ENCODE results near the gene RASAL2.
"Not testable (repeated sequence)": the region's sequence is repeated elsewhere in the genome, so short reads cannot be mapped to it uniquely, and the experiment has no call there.

The RASAL2 gene

DNA sequence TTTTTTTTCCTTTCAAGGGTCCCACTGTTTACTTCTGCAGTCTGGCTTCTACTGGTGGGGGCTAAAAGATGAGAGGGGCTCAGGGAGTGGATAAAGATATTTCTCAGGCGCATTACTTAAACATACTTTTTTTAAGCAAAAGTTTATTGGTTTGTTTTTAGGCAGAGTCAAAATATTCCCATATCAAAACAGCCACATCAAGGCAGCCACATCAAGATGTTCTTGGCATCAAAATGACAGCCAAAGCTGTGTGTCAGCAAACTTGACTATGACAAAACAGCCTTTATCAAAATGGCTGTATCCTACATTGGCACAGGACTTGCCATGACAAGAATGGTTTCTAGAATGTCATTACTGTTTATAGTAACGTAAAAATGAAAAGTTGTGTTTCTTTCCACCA lies 22.1 kb upstream of the RASAL2 start:
- DNase-seq (no peak), ATAC-seq (no peak)

DNA sequence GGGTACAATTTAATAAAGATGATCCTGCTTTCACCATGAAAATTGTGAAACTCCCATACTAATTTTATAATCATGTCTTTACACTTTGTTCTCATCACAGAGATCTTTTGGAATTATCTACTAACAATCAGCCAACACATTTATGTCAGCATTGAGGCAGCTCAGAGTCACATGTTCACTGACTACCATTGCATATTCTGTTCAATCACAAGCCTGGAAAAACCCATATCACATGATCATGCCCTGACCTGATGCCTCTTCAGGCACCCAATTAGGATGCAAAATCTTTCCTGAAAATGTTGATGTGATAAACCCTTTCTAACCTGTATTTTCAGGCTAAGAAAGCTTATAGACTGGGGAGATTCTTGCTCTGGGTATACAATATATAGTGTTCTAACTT lies 21.6 kb upstream of the RASAL2 start:
- DNase-seq (no peak), ATAC-seq (no peak)

DNA sequence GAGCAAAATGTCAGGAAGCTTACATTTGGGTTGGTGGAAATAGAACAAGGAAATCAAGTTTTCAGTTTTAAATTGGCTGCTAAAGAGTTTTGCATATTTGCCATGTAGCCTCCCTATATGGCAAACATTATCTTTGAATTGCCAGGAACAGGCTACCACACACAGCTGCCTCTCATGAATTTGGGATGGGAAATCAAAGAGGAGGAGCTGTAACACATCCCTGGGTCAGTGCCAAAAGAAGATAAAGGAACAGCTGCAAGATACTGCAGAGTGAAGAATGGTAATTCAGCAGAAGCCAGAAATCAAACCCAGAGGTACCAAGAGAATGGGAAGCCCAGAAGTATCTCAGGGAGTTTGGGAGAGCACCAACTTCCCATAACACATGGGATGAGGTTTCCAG lies 18.6 kb upstream of the RASAL2 start:
- ATAC-seq, result no peak
- no peak for DNase-seq

DNA sequence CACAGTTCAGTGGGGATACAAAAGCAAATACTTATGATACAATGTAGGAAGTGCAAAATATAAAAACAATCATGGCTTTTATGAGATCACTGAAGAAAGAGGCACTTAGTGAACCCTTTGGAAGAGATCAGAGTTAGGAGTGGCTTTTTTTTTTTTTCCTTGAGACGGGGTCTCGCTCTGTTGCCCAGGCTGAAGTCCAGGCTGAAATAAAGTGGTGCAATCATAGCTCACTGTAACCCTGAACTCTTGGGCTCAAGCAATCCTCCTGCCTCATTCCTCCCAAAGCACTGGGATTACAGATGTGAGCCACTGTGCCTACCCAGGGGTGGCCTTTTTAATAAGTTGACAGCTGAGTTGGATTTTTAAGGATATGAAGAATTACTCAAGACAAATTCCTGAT lies 17.3 kb upstream of the RASAL2 start:
- DNase-seq, result no peak
- ATAC-seq, result no peak

DNA sequence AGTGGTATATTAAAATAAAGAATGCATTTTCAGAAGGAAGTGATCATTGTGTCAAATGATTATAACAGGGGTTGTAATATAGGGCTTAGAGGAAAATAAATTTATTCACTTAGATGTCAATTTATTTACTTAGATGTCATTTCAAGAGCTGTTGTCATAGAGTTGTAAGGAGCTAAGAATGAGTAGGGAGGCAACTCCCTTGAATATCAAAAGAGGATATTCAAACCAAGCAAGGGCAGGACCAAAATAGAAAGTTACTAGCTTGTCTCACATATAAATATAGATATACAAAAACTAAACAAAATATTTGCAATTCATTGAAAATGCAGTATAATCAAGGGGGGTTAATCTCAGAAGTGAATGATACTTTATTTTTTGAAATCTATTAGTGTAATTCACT lies 16.0 kb upstream of the RASAL2 start:
- no peak for ATAC-seq
- no peak for DNase-seq

DNA sequence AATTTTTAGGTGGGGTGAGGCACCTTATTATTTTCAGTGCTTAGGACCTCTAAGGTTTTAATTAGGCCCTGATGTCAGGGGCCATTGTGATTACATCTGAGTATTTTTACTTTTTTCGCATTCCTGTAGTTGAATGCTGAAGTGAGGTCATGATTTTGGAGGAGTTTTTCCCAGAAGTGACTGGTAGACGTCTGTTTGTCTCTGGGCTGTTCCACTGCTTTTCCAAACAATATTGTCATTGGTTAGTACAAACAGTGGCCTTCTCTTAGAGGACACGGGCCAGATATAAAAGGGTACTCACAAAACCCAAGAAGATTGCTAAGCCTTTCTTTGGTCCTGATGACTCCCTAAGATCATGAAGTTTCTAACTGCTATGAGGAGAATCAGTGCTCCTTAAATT lies 7.6 kb upstream of the RASAL2 start:
- no peak for DNase-seq
- no peak for ATAC-seq

DNA sequence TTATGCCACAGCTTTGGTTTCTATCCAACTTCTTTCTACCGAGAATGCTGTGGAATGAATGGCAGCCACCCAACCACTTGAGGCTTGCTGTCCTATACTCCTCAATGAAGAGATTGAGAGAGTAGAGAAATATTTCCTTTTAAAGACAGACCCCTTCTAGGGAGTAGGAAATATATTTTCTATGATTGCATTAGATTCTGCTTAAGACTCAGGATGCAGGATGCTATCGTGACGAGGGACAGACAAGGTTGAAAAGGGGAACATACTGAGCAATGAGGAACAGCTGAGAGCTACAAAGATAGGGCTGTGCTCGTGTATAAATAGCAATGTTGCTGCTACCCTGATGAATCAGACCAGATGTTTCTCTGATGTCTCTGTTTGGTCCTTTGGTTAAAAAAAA lies 7.1 kb upstream of the RASAL2 start:
- ATAC-seq (no peak), DNase-seq (no peak)

DNA sequence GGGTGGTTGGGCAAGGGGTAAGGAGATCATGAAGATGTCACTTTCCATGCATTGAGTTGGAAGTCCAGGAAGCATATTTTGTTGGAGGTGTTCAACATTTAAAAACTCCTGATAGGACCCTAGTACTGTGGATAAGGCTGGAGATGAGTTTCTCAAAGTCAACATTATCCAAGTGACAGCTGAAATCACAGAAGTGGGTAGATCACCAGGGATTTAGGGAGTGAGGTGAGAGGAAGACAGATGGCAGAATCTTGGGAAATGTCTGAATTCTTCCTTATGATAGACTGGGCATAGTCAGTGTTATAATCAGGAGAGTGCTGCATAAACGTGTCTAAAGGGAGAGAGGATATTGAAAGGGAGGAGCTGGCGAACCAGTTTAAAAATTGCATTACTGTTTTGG lies 5.3 kb upstream of the RASAL2 start:
- ATAC-seq, result no peak
- no peak for DNase-seq

DNA sequence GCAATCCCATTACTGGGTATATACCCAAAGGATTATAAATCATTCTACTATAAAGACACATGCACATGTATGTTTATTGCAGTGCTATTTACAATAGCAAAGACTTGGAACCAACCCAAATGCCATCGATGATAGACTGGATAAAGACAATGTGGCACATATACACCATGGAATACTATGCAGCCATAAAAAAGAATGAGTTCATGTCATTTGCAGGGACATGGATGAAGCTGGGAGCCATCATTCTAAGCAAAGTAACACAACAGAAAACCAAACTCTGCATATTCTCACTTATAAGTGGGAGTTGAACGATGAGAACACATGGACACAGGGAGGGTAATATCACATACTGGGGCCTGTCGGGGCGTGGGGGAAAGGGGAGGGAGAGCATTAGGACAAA lies 2.5 kb upstream of the RASAL2 start:
- not testable (repeated sequence) for ATAC-seq, DNase-seq

DNA sequence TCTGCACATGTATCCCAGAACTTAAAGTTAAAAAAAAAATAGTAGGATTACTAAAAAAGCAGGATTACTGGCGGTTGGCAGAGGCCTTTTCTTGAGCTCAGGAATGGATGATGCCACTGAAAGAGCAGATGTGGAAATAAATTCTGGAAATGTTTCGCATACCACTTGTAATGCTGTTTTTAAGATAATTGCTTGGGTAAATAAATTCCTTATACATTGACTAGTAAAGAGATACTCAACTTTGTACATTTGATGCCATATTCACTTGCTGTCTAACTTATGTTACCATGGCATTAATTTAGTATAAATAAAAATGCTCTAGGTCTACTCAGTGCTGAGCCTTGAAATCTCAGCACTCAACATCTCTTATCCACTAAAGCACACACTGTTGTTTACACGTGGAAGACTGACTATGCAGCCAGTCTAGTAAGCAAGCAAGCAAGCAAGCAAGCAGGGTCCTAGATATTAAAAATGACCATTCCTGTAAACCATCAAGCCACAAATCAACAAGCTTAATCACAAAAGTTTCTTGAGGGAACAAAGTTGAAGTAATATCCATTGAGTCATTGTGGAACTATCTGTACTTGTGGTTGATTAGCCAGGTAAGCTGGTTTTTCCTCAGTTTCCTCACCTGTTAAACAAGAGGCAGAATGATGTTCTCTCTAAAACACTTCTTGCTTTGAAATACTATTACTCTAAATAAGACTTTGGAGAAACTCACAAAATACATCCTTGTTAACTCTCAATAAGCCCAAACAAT lies 1.7 kb upstream of the RASAL2 start:
- DNase-seq (no peak), ATAC-seq (no peak)

DNA sequence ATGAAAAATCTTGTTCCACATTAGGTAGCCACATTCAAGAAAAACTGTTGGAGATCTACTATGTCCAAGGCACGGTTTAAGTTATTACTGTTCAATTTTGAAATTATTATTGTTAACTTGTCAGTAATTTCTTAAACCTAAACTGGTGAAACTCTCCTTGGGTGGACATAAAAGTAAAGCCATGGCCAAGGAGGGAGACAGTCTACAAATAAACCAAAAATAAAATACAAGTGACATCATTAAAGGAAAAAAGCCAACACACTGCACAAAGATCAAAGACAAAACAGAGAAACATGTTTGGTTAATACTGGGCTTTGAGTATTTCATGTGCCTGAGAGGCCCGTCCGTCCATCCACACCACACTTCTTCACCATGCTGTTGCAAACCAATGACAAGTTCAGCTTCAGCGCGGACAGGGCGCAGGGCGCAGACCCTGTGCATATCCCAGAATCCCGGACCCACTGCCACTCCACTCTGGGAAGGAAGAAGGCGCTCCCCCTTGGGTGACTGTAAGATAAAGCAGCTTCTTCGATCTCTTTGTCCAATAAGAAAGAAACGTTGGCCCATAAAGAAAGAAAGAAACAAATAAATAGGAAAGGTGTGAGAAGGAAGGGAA lies 918 bp upstream of the RASAL2 start:
- DNase-seq (no peak), ATAC-seq (no peak)

DNA sequence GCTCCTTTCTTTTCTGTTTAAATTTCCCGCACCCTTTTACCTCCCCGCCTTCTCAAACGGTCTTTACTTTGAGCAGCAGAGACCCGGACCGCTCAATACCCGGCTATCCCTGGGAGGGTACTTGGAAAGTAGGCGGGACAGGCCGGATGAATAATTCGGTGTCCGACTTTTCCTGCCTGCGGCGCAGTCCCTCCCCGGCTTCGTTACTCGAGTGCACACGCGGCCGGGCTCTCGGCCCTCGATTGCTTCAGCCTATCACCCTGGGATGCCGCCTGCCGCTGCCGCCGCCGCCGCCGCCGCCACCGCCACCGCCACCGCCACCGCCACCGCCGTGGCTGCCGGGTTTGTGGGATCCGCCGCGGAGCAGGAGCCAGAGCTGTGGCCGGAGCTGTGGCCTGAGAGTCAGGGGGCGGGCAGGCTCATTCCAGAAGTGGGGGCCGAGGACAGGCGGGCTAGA lies 382 bp upstream of the RASAL2 start:
- DNase-seq, result peak; percentile 51
- peak; percentile 72 for ATAC-seq

DNA sequence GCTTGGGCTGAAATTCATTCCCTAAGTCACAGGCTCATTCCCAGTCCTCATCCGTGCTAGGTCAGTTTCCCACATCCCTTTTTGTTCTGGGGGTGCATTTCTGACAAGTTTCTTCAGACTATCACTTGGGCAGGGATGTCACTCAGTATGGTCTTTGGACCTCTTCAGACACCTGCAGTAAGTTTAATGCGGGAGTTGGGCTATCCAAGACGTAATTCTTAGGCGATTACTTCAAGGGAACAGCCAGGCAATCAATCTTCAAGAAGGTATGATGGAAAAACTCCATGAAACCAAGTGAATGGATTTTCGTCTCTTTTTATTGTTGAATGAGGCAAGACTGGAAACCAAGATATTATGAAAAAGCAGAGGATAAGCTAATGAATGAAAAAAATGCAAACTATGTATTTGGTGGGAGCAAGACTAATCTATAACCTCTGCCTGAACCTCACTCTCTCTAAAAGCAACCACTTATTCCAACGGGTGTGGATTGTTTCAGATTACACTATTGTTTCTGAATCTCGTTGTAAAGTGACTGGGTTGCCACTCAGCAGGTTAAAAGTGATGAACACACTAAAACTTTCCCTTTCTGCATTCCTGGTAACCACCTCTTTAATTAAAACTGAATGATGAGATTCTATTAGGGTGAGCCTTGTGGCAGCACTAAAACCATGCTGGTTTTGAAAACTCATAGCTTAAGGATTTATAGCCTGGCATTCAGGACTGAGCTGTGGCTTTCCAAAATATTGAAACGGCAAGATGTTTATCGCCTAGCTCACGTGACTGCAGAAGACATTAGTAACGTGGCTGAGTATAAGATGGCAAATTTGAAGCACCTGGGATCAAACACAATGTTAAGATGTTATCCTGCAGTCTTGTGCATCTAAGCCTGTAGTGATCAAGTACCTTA lies 1.1 kb downstream of the RASAL2 start:
- DNase-seq, result no peak
- no peak for ATAC-seq

DNA sequence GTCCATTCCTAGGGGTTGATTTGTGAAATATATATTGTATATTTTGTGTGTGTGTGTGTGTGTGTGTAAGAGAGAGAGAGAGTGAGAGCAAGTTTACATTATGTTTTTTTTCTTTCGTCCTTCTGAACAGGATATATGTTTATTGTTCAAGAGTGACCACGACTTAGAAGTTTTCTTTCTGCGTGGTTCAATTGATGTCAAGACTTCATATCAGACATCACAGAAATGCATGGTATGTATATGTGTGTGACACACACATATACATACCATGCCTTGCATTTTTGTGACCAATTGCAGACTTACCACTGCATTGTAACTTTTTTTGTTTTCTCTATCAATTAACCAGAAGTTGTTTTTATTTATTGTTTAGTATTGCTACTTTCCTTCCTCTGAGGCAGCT lies 2.5 kb downstream of the RASAL2 start:
- DNase-seq (no peak), ATAC-seq (no peak)

DNA sequence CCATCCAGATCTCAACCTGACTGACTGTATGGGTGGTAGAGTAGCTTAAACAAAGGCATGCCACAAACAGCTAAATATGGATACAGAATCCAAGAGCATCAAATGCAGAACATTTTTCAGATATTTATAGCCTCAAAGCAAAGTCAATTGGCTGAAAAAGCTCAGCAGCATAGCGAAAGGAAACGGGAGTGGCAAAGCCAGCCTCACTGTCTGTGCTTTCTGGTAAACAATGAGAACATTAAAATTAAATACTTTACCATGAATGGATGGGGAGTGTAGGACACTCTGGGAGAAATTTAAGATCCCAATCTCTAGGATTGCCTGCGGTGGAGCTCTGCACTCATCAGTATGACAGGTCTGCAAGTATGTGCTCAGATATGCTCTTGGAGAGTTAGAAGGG lies 4.4 kb downstream of the RASAL2 start:
- ATAC-seq, result no peak
- DNase-seq, result no peak

DNA sequence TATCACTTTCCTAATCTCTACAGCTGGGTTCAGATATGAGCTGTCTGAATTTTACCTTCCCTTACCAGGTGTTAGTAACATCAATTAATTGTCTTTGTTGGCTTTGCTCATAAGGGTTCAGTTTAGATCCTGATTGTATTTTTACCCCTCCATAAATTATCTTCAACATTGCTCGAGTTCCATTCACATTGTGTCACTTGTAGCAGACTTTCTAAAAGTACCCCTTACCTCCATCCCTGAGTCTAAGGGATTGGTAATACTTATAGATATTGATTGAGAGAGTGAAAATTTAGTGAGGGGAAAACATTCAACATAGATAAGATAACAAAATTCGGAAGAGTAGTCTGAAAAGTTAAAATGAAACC lies 7.3 kb downstream of the RASAL2 start:
- DNase-seq (no peak), ATAC-seq (no peak)

DNA sequence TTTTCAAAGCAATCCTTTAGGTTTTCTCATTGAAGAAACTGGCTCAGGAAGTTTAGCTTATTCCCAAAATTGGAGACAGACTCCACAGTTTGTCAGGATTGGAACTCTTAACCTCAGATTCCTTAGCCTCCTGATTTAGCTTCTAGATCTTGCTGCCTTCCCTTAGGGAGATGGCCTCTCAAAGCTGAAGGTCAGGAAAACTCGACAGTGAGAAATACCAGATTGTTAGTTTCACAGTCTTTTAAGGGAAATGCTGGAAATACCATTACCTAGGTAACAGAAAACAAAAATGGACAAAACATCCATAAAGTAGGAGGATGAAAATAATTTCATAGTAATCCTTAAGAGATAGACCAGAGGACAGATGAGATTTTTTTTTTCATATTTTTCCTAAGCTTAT lies 7.8 kb downstream of the RASAL2 start:
- no peak for DNase-seq
- no peak for ATAC-seq

DNA sequence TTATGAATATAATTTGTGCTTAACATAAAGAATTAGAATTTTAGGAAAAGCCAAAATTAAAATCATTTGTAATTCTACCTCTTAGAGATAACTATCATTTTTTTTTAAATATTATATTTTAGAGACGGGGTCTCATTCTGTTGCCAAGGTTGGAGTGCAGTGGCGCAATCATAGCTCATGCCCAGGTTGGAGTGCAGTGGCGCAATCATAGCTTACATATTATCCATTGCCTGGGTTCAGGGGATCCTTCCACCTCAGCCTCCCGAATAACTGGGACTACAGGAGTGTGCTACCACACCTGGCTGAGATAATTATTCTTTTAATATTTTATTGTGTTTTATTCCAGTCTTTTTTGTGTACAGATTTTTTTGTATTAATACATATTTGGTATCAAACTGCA lies 8.3 kb downstream of the RASAL2 start:
- DNase-seq, result no peak
- no peak for ATAC-seq

DNA sequence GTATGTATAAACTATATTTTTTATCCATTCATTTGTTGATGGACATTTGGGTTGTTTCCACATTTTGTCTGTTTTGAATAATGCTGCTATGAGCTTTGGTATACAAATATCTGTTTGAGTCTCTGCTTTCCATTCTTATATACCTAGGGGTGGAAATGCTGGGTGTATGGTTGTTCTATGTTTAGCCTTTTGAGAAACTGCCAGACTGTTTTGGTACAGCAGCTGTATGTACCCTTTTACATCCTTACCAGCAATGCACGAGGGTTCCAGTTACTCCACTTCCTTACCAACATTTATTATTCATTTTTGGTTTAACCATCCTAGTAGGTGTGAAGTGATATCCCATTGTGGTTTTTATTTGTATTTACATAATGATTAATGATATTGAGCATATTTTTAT lies 13.9 kb downstream of the RASAL2 start:
- ATAC-seq, result no peak

DNA sequence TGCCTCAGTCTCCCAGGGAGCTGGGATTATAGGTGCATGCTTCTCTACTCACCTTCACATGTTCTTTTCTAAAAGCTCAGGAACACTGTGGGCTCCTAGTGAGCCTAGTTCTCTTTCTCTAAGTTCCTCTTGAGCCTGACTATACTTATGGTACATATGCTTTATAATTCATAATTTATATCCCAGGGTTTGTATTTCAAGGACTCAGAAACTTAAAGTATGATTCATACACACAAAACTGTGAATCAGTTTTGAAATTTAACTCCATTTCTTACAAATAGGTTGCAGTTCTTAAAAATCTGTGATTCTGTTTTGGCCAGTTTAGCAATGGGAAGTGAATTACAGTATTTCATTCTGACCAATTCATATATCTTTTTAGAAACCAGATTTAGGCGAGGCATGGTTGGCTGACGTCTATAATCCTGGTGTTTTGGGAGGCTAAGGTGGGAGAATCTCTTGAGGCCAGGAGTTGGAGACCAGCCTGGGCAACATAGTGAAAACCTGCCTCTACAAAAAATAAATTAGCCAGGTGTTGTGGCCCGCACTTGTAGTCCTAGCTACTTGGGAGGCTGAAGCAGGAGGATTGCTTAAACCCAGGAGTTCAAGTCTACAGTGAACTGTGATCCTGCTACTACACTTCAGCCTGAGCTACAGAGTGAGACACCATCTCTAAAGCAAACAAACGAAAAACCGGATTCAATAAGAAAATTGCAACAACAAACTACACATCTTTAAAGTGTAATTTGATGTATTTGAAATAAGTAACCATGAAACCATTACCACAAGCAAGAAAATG lies 15.6 kb downstream of the RASAL2 start:
- ATAC-seq (no peak), DNase-seq (no peak)

More for the DNA sequence above, 13.9 kb downstream of the RASAL2 start:
- DNase-seq, result no peak

DNA sequence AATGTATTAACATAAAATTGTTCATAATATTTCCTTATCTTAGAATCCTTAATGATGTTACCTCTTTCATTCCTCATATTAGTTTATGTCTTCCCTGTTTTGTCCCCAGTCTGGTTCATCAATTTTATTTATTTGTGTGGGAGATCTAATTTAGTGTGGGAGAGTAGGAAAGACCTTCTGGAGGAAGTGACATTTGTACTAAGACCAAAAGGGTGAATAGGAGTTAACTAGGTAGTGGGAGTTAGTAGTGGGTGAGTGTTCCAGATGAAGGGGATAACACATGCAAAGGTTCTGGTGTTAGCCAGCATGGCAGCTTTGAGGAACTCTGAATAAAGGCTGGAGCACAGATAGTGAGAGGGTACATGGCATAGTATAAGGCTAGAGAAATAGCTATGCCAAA lies 21.4 kb downstream of the RASAL2 start:
- DNase-seq (no peak), ATAC-seq (no peak)

DNA sequence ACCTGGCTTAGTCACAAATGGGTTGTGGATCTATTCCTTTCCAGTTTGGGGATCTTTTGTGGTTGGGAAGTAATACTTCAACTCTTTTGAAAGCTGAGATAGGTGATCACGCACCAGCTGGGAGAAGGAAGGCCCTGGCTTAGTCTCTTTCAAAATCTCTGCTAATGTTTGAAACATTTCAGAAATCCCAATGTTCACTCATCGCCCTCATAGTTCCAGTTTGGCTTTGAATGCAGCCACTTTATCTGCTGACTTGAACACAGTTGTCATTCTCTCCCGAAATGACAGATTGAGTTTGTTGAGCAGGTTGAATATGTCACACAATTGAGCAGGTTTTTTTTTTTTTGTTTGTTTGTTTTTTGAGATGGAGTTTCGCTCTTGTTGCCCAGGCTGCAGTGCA lies 24.6 kb downstream of the RASAL2 start:
- DNase-seq (no peak), ATAC-seq (no peak)
